Measurements from ENCODE around the gene VCAM1.
"Not testable (repeated sequence)": the region's sequence is repeated elsewhere in the genome, so short reads cannot be mapped to it uniquely, and the experiment has no call there.

Gene VCAM1

DNA sequence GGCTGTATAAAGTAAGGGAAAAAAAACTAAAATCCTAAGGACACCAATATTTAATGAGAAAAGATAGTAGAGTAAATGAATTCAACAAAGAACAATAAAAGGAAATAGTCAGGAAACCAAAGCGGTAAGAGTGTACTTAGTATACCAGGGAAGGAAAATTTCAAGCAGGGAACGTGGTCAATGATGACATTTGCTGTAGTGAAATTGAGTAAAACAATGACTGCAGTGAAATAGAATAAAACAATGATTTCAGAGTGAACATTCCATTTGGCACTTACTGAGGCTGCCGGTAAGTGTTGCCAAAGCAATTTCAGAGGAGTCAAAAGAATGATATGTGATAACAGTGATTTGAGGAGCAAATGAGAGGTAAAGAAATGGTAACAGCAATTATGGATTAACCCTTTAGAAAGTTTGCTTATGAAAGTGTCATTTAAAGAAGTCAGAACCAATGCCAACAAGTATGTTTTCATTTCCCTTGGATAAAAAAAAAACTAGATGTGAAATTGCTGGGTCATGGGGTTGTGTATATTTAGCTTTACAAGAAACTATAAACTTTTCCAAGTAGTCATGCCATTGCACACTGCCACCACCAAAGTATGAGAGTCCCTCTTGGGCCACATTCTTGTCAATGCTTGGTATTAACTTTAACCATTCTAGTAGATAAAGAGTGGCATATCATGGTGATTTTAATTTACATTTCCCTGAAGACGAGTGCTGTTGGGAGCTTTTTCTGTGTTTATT lies 50.5 kb downstream of the VCAM1 start:
- Histone ChIP-seq H3K9me3 (ENCODE audit: severe bottlenecking) (no peaks in the 10 kb centered on the region), H3K4me3 (ENCODE audit: low read depth, low read length) (no peak overlapping the region), H3K36me3 (no peaks in the 10 kb centered on the region), H3K27me3 (ENCODE audit: insufficient read depth, low read depth, severe bottlenecking) (no peaks in the 10 kb centered on the region), H3K27ac (no peak overlapping the region)
- DNase-seq: no peak
- no peak for TF ChIP-seq CTCF (IDR thresholded peaks at IDR 0.05; ENCODE audit: low read depth, low read length)

DNA sequence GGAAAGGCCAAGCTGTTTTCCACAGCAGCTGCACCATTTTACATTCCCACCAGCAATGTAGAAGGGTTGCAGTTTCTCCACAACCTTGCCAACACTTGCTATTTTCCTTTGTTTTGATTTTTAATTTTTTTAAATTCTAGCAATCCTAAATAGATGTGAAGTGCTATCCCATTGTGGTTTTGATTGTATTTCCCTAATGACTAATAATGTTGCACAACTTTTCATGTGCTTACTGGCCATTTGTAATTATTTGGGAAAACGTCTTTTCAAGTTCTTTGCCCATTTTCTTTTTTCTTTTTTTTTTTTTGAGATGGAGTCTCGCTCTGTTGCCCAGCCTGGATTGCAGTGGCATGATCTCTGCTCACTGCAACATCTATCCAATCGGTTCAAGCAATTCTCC lies 53.9 kb downstream of the VCAM1 start:
- Histone ChIP-seq H3K27me3 (ENCODE audit: insufficient read depth, low read depth, severe bottlenecking) (no peaks in the 10 kb centered on the region), H3K9me3 (ENCODE audit: severe bottlenecking) (no peaks in the 10 kb centered on the region), H3K4me3 (ENCODE audit: low read depth, low read length) (no peak overlapping the region), H3K27ac (no peak overlapping the region), H3K36me3 (no peaks in the 10 kb centered on the region)
- TF ChIP-seq CTCF (IDR thresholded peaks at IDR 0.05; ENCODE audit: low read depth, low read length): no peak
- no peak for DNase-seq

DNA sequence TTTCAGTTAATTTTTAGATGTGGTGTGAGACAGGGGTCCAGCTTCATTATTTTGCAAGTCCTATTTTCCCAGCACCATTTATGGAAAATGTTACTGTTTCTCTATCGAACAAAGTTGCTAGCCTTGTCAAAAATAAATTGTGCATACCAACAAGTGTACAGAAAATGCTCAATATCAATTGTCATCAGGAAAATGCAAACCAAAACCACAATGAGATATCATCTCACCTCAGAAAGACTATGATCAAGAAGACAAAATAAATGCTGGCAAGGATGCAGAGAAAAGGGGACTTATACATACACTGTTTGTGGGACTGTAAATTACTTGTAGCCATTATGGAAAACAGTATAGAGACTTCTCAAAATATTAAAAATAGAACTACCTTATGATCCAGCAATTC lies 54.8 kb downstream of the VCAM1 start:
- no peak for DNase-seq
- H3K36me3 ChIP-seq: no peaks in the 10 kb centered on the region
- no peak overlapping the region for H3K27ac ChIP-seq
- no peak overlapping the region for H3K4me3 ChIP-seq (ENCODE audit: low read depth, low read length)
- no peaks in the 10 kb centered on the region for H3K9me3 ChIP-seq (ENCODE audit: severe bottlenecking)
- H3K27me3 ChIP-seq (ENCODE audit: insufficient read depth, low read depth, severe bottlenecking): no peaks in the 10 kb centered on the region
- no peak for TF ChIP-seq CTCF (IDR thresholded peaks at IDR 0.05; ENCODE audit: low read depth, low read length)

DNA sequence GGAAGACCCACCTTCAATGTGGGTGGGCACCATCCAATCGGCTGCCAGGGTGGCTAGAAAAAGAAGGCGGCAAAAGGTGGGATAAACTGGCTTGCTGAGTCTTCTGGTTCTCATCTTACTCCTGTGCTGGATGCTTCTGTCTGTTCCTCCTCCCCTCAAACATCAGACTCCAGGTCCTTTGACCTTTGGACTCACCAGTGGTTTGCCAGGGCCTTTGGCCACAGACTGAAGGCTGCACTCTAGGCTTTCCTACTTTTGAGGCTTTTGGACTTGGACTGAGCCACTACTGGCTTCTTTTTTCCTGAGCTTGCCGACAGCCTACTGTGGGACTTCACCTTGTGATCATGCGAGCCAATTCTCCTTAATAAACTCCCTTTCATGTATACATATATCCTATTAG lies 55.9 kb downstream of the VCAM1 start:
- H3K4me3 ChIP-seq (ENCODE audit: low read depth, low read length): no peak overlapping the region
- H3K27ac ChIP-seq: no peak overlapping the region
- no peak for TF ChIP-seq CTCF (IDR thresholded peaks at IDR 0.05; ENCODE audit: low read depth, low read length)
- no peaks in the 10 kb centered on the region for H3K9me3 ChIP-seq (ENCODE audit: severe bottlenecking)
- no peak for DNase-seq
- H3K27me3 ChIP-seq (ENCODE audit: insufficient read depth, low read depth, severe bottlenecking): no peaks in the 10 kb centered on the region
- no peaks in the 10 kb centered on the region for H3K36me3 ChIP-seq

DNA sequence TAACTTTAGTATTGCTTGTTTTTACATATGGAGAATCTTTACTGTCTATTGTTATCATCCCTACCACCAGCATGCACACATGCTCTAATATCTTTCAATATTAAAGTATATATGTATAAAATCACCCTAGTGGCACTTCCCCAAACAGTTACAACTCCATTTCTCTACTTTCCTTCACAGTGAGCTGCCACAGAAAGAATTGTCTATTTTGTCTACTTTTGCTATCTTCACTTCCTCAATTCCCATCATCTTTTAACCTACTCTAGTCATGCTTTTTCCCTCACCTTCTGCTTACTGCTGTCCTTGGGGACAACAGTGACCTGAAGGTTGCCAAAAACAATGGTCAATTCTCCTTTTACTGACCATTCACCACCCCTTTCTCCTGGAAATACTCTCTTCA lies 59.2 kb downstream of the VCAM1 start:
- DNase-seq: no peak
- Histone ChIP-seq H3K27ac (no peak overlapping the region), H3K36me3 (no peaks in the 10 kb centered on the region), H3K9me3 (ENCODE audit: severe bottlenecking) (peaks cover 2% of the 10 kb centered on the region), H3K27me3 (ENCODE audit: insufficient read depth, low read depth, severe bottlenecking) (no peaks in the 10 kb centered on the region), H3K4me3 (ENCODE audit: low read depth, low read length) (no peak overlapping the region)
- TF ChIP-seq CTCF (IDR thresholded peaks at IDR 0.05; ENCODE audit: low read depth, low read length): no peak

GRCh38 chr1:100780814-100781213 lies 61.3 kb downstream of the VCAM1 start:
- Histone ChIP-seq H3K27me3 (ENCODE audit: insufficient read depth, low read depth, severe bottlenecking) (no peaks in the 10 kb centered on the region), H3K36me3 (no peaks in the 10 kb centered on the region), H3K9me3 (ENCODE audit: severe bottlenecking) (peaks cover 2% of the 10 kb centered on the region), H3K27ac (no peak overlapping the region), H3K4me3 (ENCODE audit: low read depth, low read length) (no peak overlapping the region)
- TF ChIP-seq CTCF (IDR thresholded peaks at IDR 0.05; ENCODE audit: low read depth, low read length): no peak
- no peak for DNase-seq

GRCh38 chr1:100781728-100782127 lies 62.2 kb downstream of the VCAM1 start:
- not testable (repeated sequence) for H3K27ac ChIP-seq; H3K4me3 ChIP-seq (ENCODE audit: low read depth, low read length); DNase-seq

More at GRCh38 chr1:100781728-100782127, 62.2 kb downstream of the VCAM1 start:
- H3K9me3 ChIP-seq (ENCODE audit: severe bottlenecking); H3K36me3 ChIP-seq; H3K27me3 ChIP-seq (ENCODE audit: insufficient read depth, low read depth, severe bottlenecking): not testable (repeated sequence)
